ENCODE results near the gene DCC.
"Not testable (repeated sequence)": the region's sequence is repeated elsewhere in the genome, so short reads cannot be mapped to it uniquely, and the experiment has no call there.

DCC gene

DNA sequence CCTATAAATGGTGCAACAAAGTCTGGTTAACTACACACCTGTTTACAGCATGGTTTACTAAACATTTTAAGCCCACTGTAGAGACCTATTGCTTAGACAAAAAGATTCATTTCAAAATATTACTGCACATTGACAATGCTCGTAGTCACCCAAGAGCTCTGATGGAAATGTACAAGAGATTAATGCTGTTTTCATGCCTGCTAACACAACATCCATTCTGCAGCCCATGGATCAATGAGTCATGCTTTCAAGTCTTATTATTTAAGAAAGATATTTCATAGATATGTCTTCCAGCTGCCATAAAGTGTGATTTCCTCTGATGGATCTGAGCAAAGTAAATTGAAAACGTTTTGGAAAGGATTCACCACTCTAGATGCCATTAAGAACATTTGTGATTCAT is 1103.3 kb downstream of the DCC start:
- DNase-seq: peak; percentile 17

DNA sequence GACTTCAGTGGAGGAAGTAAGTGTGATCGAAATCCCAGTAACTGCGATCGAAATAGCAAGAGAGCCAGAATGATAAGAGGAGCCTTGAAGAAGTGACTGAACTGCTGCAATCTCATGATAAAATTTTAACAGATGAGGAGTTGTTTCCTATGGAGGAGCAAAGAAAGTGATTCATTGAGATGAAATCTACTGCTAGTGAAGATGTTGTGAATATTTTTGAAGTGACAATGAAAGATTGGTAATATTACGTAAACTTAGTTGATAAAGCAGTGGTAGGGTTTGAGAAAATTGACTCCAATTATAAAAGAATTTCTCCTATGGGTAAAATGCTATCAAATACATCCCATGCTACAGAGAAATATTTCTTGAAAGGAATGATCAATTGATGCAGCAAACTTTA is 1103.8 kb downstream of the DCC start:
- DNase-seq: peak; percentile 35

DNA sequence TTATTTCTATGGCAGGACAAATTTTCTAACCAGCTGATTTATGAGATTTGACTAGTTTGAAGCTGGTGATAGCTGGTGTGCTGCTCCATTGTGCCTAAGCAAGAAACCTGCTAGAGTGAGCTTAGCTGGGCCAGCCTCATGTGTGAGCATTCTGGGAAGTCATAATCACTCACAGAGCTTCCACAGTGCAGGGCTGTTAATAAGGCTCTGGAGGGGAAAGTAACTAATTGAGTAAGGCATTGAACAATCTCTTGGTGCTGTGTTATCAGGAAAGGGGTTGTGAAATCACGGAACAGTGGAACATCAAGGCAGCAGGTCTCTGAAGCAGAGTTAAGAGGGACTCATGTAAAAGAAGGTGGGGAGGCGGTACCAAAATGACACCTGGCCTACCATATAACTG is 1111.9 kb downstream of the DCC start:
- DNase-seq: no peak

DNA sequence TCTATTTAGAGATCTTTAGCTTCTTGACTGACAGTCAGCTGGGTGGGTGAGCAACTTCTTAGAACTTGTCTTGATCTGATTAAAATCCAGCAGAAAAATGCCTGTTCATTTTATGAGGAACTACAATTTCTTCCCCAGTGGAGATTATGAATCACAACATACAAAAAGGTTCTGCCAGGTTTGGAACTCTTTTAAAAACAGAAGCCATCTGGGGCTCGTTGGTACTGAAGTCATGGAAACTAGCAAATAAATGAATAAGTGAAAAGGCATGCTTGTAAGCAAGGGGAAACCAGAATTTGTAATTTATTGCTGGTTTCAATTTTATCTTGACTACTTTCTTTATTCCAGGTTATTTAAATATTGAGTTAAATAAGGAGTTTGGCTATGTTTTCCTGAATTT is 1117.1 kb downstream of the DCC start:
- peak; percentile 61 for DNase-seq

DNA sequence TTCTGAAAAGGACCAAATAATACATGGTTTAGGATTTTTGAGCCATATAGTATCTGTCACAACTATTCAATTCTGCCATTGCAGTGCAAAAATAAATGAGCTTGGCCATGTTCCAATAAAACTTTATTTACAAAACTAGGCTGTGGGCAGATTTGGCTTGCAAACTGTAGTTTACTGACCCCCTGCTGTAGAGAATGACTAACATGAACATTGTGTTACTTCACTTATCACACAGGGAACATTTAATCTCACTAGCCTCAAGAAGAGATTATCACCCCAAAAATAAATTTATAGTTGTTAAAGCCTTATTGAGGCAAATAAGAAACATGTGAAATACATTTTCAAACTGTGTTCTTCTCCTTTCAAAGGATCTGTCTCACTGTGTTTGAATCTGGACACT is 1118.3 kb downstream of the DCC start:
- no peak for DNase-seq

DNA sequence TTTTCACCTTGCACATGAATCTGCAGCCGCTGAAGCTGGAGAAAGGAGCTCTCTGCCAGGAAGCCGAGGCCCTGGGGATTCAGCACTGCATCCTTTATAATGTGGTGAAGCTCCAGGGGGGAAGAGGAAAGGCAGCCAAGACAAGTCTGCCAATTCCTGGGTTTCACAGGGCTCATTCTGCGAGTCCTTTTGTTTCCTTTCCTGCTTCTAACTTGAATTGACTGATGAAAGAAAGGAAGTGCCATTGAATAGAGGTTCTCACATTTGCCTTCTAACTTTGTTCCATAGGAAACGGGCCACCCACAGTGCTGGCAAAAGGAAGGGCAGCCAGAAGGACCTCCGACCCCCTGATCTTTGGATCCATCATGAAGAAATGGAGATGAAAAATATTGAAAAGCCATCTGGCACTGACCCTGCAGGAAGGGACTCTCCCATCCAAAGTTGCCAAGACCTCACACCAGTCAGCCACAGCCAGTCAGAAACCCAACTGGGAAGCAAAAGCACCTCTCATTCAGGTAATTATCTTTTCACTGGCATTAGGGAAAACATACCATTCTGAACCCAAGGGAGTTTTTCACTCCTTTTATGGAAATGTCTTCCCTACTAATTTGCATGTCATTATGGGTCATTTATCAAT is 1119.1 kb downstream of the DCC start:
- DNase-seq: peak; percentile 33

DNA sequence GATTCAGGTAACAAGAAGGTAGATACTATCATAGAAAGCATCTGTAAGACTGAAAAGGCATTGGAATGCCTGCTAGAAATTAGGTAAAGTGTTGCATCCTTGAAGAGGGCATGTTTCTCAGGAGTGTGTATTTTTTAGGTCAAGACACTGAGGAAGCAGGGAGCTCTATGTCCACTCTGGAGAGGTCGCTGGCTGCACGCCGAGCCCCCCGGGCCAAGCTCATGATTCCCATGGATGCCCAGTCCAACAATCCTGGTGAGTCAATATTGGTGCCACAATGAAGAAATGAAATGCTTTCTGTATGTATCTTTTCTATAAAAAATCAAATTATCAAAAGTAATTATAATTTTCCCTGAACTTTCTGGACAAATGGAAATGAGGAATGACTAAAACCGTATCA is 1127.8 kb downstream of the DCC start:
- no peak for DNase-seq

DNA sequence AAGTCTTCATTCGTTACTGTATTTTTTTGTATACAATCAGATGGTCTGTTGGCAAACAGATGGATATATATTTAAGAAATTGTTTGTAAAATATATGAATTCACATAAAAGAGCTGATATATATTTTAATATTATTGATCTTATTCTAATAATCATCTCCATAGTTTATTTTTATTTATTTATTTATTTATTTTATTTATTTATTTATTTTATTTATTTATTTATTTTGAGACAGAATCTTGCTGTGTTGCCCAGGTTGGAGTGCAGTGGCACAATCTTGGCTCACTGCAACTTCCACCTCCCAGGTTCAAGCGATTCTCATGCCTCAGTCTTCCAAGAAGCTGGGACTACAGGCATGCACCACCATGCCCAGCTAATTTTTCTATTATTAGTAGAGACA is 1128.2 kb downstream of the DCC start:
- DNase-seq: not testable (repeated sequence)

DNA sequence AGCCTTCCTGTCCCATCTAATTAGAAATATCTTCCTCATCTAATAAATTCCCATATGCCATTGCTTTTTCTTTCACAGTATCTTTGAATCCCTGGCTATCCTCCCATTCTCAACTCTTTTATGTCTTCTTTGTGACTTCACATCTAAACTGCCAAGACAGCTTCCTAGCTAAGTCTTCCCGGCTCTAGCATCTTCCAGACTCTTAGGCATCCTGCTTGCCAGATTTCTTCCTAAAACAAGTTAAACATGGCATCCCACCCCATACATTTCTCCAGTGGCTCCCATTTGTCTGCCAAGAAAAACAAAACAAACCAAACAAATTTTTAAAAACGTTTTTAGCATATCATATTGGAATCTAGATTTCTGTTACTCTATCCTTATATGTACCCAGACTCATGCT is 1132.5 kb downstream of the DCC start:
- DNase-seq: no peak

DNA sequence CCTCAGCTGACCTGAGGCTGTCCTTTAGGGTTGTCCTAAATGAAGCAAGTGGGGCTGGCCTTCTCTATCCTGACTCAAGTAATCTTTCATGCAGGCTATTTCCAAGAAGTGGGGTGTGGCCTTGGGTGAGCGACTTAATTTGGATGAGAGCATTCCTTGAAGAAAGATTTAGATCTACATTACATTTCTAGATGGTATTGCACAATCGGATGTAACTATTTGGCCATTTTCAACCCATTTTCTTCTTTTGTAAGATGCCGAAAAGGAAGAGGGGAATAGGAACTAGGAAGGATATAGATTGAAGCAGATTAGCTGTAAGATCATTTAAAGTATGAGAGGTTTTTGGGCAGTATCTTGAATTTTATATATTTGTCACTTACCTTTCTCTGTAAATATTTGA is 1138.2 kb downstream of the DCC start:
- DNase-seq: no peak

DNA sequence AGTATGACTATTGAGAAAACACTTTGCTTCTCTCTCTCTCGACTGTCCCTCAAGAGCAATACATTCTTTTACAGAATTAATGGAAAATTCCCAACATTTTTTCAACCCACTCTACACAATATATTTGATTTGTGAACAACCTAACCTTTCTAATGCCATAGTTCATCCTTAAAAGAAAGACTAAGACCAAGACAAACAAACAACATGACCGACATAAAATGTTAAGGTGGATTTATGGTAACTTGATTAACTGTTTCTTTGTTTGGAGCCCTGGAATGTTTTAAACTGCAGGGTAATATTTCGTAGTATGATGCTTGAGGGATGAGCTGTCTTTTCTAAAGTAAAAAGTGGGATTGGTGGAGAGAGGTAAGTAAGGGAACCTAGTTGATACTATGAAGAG is 1146.3 kb downstream of the DCC start:
- no peak for DNase-seq

DNA sequence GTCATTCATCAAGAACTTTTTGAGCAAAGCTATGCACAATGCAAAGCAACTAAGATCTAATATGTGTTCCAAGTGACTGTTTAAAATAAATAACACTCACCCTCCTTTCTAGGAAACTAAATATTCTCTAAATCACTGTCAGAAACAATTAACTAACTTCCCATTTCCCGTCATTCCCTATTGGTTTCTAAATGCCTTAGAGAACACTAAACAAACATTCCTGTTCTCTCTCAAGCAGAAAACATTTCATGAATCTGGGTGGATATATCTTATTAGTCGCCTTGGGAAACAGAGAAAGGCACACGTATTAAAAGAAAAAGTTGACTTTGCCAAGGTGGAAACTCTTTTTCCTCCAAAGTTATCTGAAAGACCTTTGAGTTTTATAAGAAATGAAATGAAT is 1149.3 kb downstream of the DCC start:
- no peak for DNase-seq

DNA sequence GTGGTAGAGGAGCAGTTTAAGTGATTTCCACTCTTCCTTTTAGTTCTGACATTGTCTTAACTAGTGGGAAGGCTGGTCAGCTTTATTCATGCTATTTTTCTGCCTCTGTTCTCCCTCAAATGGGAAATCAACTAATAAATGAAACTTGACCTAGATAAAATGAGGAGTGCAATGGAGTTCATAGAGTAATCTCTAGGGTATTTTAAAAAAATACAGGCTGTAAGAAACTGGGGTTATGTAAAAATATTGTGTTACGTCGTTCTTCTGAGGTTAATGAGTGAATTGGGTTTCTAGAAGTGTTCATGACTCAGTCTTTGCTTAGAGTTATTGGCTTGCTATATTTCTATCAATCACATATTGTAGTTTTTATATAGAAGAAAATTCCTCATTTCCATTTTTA is 1150.0 kb downstream of the DCC start:
- no peak for DNase-seq

DNA sequence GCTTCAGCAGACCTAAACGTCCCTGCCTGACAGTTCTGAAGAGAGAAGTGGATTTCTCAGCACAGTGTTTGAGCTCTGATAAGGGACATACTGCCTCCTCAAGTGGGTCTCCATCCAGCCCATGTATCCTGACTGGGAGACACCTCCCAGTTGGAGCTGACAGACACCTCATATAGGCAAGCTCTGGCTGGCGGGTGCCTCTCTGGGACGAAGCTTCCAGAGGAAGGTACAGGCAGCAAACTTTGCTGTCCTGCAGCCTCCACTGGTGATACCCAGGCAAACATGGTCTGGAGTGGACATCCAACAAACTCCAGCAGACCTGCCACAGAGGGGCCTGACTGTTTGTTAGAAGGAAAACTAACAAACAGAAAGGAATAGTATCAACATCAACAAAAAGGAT is 1156.0 kb downstream of the DCC start:
- DNase-seq: no peak

DNA sequence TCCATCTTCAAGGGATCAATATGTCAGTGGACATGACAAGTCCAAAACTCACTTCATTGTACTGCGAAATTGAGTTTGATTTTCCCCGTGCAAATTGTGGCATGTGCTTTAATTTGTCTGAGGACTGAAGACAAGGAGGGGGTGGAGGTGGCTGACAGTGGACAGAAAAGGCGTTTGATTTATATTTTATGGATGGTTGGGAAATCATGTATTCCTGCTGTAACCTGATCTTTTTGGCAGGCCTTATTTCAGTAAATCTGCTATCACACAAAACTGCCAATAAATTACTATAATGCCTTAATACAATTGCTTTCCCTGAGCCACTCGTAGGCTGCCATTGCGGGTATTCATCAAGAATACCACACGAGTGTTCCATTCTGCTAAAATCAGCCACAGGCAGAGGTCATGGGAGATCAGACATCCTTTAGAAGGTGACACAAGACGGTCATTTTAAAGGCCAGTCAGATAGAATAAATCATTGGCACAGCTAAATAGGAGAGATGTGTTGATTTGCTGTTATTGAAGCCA is 1164.0 kb downstream of the DCC start:
- no peak for DNase-seq

DNA sequence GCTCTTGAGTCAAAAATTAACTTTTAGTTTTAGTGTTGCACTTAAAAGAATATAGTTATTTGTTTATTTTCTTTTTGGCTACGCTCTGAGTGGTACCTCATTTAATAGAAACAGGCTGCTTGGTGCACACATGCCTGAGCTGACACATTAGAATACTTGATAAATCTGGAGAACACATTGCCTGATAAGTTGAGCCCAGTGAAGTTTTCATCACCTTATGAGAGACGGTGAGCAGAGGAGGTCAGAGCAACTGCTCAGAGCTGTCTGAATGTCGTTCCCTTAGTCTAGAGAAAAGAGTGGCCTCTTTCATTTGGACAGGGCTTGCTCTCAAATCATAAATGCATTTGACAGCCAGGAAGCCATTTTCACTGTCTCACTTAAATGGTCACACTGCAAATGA is 1168.5 kb downstream of the DCC start:
- no peak for DNase-seq

DNA sequence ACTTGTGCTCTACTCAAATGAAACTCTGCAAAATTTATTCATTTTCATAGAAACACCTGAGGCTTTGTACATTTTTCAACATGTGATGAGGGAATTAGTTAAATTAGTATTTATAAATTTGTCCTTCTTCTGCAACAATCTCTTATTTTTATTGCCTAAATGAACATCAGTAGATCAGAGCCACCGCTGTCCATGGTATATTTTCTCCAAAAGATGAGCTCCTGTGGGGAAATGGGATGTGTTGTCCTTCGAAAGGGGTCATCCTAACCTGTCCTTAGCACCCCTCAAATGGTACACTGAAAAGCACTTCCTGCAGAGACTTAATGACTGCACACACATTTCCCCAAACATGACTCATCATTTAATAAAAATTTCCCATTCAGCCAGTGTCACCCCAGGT is 1169.9 kb downstream of the DCC start:
- DNase-seq: no peak

DNA sequence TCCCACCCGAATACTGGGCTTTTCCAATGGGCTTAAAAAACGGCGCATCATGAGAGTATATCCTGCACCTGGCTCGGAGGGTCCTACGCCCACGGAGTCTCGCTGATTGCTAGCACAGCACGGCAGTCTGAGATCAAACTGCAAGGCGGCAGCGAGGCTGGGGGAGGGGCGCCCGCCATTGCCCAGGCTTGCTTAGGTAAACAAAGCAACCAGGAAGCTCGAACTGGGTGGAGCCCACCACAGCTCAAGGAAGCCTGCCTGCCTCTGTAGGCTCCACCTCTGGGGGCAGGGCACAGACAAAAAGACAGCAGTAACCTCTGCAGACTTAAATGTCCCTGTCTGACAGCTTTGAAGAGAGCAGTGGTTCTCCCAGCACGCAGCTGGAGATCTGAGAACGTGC is 1171.7 kb downstream of the DCC start:
- DNase-seq: not testable (repeated sequence)

DNA sequence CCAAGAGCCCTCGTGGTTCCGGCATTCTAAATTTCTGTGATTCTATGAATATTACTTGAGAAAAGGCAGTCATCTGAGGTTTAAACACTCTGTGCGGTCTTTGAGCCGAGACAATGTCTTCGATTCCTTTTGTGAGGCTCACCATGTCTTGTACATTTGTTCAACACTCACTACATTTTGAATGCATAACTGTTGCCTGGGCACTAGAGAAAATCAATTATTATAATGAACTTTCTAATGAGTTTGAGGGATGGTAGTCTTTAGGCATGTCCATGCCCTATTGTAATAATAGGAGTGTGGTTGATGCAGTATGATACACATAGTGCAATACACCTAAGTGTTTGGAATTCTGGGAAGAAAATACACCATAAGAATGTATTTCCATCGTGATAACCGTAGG is 1181.1 kb downstream of the DCC start:
- no peak for DNase-seq

DNA sequence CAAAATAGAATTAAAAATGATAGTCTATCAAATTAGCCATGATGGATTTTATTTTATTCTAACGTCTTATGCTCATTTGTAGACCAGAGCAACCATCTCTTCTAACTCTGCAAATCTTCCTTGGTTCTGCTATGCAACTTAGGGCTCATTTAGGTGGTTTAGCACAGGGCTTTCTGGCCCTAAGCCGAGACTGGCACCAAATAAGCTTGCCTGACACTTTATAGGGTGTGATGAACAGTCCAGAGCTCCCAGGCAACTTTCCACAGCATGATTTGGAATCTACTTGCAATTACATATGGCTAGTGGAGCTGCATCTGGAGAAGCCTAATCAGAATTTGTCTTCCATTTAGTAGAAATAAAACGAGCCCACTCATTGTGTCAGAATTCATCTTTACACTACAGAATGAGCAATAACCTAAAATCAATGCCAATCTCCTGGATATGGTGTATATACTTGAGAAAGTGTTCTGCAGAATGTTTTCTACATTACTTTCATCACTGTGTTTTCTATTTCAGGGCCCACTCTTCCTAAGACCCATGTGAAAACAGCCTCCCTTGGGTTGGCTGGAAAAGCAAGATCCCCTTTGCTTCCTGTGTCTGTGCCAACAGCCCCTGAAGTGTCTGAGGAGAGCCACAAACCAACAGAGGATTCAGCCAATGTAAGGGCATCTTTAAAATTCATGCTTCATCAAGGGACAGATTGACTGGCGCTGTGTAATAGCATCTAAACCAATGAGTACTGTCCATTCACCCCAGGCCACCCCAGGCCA is 1186.3 kb downstream of the DCC start:
- DNase-seq: no peak

DNA sequence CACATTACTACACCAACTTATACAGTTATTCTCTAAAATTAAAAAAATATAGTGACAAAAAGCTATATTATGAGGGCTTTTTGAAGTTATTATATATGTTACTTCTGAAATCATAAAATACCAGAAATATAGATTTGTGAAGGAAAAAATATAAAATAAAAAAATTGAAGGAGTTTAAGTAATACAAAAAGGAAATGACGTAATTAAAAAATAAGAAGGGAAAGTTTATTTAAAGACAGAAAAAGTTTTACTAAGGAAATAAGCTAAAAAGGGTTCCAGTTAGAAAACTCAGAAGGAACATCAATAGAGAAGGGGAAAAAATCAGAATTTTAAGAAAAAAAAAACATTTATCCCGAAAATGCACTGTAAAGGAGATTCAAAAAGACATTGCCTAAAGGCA is 1187.4 kb downstream of the DCC start:
- no peak for DNase-seq

DNA sequence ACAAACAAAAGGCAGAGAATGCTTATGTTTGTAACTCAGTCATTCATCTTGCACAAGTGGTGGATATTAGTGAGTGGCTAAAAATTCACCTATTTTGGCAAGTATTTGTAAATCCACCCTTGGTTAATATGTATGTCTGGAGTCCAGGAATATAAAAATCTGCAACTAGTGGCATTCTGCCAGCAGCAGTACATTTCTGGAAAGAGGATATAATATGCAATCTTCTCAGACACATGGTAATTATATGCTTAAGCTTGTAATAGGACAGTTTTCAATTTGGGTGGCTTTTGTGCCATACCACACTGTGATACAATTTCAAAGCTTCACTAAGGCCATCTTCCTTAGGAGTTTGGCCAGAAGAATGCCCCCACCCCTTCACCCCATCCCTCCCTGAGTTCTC is 1191.2 kb downstream of the DCC start:
- no peak for DNase-seq

DNA sequence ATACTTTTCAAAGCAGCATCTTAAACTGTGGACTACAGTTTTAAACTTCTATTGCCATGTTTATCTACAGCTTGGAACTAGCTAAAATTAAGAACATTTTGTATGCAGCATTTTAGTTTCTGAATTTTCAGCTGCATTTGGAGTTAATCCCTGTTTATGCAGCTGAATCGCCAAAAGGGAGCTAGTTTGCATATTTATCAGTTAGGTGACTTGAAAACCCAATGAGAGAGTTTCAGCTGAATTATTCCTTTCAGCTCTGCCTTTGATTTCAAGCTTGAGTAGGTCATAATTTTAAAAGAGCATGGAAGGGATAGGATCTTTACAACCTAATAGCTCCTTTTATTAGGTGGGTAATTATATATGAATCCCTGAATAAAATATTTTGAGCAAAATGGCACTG is 1191.9 kb downstream of the DCC start:
- DNase-seq: no peak

DNA sequence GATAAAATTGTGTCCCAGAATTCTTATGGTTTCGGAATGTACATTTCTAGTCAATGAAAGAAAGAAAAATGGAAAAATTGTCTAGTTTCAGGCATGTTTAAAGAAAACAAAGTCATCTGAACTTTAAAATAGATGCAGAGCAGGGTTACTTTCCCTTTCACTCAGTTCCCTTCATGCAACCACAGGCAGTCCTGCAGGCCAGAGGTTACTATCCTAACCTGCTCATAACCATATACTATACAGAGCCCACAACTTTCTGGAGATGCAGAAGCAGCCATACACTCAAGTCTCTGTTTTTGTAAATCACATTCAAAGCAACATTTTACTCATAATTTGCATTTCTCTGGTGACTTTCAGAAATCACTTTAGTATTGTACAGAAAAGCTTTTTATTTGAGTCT is 1194.2 kb downstream of the DCC start:
- no peak for DNase-seq

DNA sequence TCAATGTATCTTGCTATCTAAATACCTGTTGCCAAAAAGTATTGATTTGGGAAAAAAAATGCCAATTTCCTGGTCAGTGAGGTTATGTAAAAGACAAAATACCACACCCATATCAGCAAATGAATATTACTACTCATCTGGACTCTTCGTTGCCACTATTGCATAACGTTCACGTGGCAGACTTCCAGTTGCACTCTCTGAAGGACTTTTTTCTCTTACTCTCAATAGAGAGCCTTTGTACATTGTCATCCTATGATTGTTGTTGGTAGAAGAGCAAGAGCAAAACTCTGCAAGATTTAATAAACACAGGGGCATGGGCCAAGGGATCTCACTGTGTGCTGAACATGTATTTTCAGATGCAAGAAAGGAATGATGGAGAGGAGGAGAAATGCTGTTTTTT is 1194.7 kb downstream of the DCC start:
- DNase-seq: no peak
